ENCODE measurements around the gene AGBL2.

GRCh38 chr11:47668665-47669064, 46.5 kb downstream of the AGBL2 start:
- TF ChIP-seq CTCF (conservative IDR thresholded peaks at IDR 0.05; ENCODE audit: low read depth, low read length) (no peak), EZH2 (IDR thresholded peaks at IDR 0.05; ENCODE audit: low read length, unreplicated experiment) (no peak), EZH2phosphoT487 (IDR thresholded peaks at IDR 0.05; ENCODE audit: borderline replicate concordance, low read length) (no peak)
